ENCODE results near the gene BDH1.
"Not testable (repeated sequence)": the region's sequence is repeated elsewhere in the genome, so short reads cannot be mapped to it uniquely, and the experiment has no call there.

The BDH1 gene

DNA sequence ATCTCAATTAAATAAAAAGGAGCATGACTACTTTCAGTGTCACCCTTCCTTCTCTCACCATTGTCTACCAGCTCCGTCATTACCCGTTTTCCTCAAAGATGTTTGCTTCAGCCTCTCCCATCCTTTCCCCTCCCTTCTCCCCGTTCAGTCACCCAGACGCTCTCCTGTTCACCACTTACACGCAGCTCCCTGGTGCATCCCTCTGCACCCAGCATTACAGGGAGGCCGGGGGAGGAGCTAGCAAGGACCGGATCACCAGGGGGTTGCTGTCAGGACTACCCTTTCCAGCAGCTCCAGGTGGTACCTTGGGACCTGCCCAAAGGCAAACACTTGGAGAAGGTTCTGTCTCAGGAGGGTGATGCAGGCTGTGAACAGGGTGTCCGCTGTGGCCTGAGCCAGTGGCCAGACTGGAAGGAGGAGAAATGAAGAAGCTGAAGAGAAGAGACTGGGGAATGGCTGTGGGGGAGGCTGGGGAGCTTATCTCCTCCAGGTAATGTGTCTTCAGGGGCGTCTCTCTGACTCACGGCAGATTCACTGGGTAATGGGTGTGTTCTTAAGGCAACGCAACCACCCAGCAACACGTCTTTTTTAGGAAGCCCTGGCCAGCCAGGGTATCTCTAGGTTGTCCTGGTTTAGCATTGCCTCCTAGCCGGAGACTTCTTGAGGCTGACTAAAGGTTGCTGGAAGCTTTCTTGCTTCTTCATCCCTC is 21.8 kb upstream of the BDH1 start:
- no peak overlapping the region for H3K4me2 ChIP-seq (ENCODE audit: low read depth, low read length, poor library complexity, severe bottlenecking)
- no peaks in the 10 kb centered on the region for H4K20me1 ChIP-seq (ENCODE audit: low read depth, low read length)
- H3K9ac ChIP-seq (ENCODE audit: low read length), result no peak overlapping the region
- no peak overlapping the region for H3K27ac ChIP-seq (ENCODE audit: low read depth, low read length)
- no peaks in the 10 kb centered on the region for H3K9me2 ChIP-seq (replicated peaks; ENCODE audit: insufficient read depth, low read length)
- TF ChIP-seq EZH2phosphoT487 (conservative IDR thresholded peaks at IDR 0.05; ENCODE audit: low read length), result no peak
- TF ChIP-seq, protein P1, sequence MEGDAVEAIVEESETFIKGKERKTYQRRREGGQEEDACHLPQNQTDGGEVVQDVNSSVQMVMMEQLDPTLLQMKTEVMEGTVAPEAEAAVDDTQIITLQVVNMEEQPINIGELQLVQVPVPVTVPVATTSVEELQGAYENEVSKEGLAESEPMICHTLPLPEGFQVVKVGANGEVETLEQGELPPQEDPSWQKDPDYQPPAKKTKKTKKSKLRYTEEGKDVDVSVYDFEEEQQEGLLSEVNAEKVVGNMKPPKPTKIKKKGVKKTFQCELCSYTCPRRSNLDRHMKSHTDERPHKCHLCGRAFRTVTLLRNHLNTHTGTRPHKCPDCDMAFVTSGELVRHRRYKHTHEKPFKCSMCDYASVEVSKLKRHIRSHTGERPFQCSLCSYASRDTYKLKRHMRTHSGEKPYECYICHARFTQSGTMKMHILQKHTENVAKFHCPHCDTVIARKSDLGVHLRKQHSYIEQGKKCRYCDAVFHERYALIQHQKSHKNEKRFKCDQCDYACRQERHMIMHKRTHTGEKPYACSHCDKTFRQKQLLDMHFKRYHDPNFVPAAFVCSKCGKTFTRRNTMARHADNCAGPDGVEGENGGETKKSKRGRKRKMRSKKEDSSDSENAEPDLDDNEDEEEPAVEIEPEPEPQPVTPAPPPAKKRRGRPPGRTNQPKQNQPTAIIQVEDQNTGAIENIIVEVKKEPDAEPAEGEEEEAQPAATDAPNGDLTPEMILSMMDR (IDR thresholded peaks at IDR 0.05; ENCODE audit: insufficient read depth, low read length, poor library complexity, severe bottlenecking), result no peak
- no peak overlapping the region for H2AFZ ChIP-seq (ENCODE audit: low read depth, low read length, severe bottlenecking)
- H3K36me3 ChIP-seq (ENCODE audit: low read length), result no peaks in the 10 kb centered on the region
- no peaks in the 10 kb centered on the region for H3F3A ChIP-seq (ENCODE audit: insufficient read depth)
- H3K4me3 ChIP-seq (ENCODE audit: insufficient read depth, low read length, poor library complexity, severe bottlenecking), result no peak overlapping the region
- H3K79me2 ChIP-seq (ENCODE audit: insufficient read depth, low read length), result no peaks in the 10 kb centered on the region
- H3K9me3 ChIP-seq (ENCODE audit: insufficient read depth, low read length), result no peaks in the 10 kb centered on the region
- no peaks in the 10 kb centered on the region; the same call in 1 of the 2 replicates for H3K27me3 ChIP-seq (ENCODE audit: low read length)

DNA sequence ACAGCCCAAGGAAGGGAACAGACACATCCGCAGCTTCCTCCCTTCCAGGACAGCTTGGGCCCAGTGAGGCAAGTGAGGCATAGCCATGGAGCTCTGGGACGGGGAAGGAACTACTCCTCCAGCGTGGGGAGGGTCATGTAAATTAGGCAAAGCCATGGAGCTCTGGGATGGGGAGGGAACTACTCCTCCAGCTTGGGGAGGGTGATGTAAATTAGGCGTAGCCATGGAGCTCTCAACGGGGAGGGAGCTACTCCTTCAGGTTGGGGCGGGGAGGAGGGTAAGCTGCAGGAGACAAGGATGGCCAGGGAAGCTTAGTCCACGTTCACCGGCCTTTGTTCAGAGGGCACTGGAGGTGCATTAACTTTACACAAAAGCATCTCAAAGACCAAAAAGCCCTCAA is 21.1 kb upstream of the BDH1 start:
- H3K9ac ChIP-seq (ENCODE audit: low read length), result no peak overlapping the region
- H3K27ac ChIP-seq (ENCODE audit: low read depth, low read length), result no peak overlapping the region
- no peaks in the 10 kb centered on the region; the same call in 1 of the 2 replicates for H3K27me3 ChIP-seq (ENCODE audit: low read length)
- TF ChIP-seq, protein P1 (IDR thresholded peaks at IDR 0.05; ENCODE audit: insufficient read depth, low read length, poor library complexity, severe bottlenecking), result no peak
- TF ChIP-seq EZH2phosphoT487 (conservative IDR thresholded peaks at IDR 0.05; ENCODE audit: low read length), result no peak
- H3K9me2 ChIP-seq (replicated peaks; ENCODE audit: insufficient read depth, low read length), result no peaks in the 10 kb centered on the region
- H3F3A ChIP-seq (ENCODE audit: insufficient read depth), result no peaks in the 10 kb centered on the region
- peaks cover 2% of the 10 kb centered on the region; the same call in 1 of the 2 replicates for H3K9me3 ChIP-seq (ENCODE audit: insufficient read depth, low read length)
- no peaks in the 10 kb centered on the region for H3K36me3 ChIP-seq (ENCODE audit: low read length)
- no peak overlapping the region for H3K4me3 ChIP-seq (ENCODE audit: insufficient read depth, low read length, poor library complexity, severe bottlenecking)
- H3K4me2 ChIP-seq (ENCODE audit: low read depth, low read length, poor library complexity, severe bottlenecking), result no peak overlapping the region
- no peaks in the 10 kb centered on the region for H4K20me1 ChIP-seq (ENCODE audit: low read depth, low read length)
- no peaks in the 10 kb centered on the region for H3K79me2 ChIP-seq (ENCODE audit: insufficient read depth, low read length)
- H2AFZ ChIP-seq (ENCODE audit: low read depth, low read length, severe bottlenecking), result no peak overlapping the region

DNA sequence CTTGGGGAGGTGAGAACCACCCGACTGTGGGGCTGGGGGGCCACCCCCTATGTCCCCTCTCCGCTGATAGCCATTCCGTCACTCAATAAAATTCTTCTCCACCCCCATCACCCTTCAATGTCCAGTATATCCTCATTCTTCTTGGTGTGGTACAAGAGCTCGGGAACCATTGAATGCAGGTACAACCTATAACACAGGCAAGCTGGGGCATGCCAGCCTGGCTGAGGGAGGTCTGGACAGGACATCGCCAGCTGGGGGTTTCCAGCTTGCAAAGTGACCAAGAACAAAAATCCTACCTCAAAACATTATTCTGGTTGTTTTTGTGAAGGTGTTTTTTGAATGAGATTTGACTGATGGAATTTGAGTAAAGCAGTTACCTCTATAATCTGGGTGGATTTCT is 19.6 kb upstream of the BDH1 start:
- H3K4me2 ChIP-seq (ENCODE audit: low read depth, low read length, poor library complexity, severe bottlenecking), result no peak overlapping the region
- H4K20me1 ChIP-seq (ENCODE audit: low read depth, low read length), result no peaks in the 10 kb centered on the region
- no peak overlapping the region for H3K4me3 ChIP-seq (ENCODE audit: insufficient read depth, low read length, poor library complexity, severe bottlenecking)
- no peaks in the 10 kb centered on the region; the same call in 1 of the 2 replicates for H3K27me3 ChIP-seq (ENCODE audit: low read length)
- no peak overlapping the region for H2AFZ ChIP-seq (ENCODE audit: low read depth, low read length, severe bottlenecking)
- peaks cover 7% of the 10 kb centered on the region; the same call in 1 of the 2 replicates for H3K9me3 ChIP-seq (ENCODE audit: insufficient read depth, low read length)
- no peaks in the 10 kb centered on the region for H3K36me3 ChIP-seq (ENCODE audit: low read length)
- TF ChIP-seq, protein P1 (IDR thresholded peaks at IDR 0.05; ENCODE audit: insufficient read depth, low read length, poor library complexity, severe bottlenecking), result no peak
- no peak for TF ChIP-seq EZH2phosphoT487 (conservative IDR thresholded peaks at IDR 0.05; ENCODE audit: low read length)
- no peaks in the 10 kb centered on the region for H3K9me2 ChIP-seq (replicated peaks; ENCODE audit: insufficient read depth, low read length)
- H3K79me2 ChIP-seq (ENCODE audit: insufficient read depth, low read length), result no peaks in the 10 kb centered on the region
- H3F3A ChIP-seq (ENCODE audit: insufficient read depth), result no peaks in the 10 kb centered on the region
- no peak overlapping the region for H3K9ac ChIP-seq (ENCODE audit: low read length)
- H3K27ac ChIP-seq (ENCODE audit: low read depth, low read length), result no peak overlapping the region

DNA sequence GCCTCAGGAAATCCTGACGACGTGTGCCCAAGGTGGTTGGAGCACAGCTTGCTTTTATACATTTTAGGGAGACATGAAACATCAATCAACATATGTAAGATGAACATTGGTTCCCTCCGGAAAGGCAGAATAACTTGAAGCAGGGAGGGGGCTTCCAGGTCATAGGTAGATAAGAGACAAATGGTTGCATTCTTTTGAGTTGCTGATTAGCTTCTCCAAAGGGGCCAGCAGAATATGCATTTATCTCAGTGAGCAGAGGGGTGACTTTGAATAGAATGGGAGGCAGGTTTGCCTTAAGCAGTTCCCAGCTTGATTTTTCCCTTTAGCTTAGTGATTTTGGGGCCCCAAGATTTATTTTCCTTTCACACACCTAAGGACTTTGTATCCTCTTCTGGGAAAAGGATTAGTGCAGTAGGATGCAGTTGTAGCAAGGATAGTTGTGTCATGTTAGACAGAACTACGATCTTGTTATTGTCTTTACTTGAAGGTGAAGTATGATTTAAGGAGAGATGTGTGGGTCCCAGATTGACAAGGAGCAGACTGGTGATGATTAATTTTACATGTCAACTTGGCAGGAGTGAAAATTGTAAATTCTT is 18.7 kb upstream of the BDH1 start:
- H4K20me1 ChIP-seq (ENCODE audit: low read depth, low read length); H3K79me2 ChIP-seq (ENCODE audit: insufficient read depth, low read length); H3K4me2 ChIP-seq (ENCODE audit: low read depth, low read length, poor library complexity, severe bottlenecking); H3K9me2 ChIP-seq (replicated peaks; ENCODE audit: insufficient read depth, low read length); H3K4me3 ChIP-seq (ENCODE audit: insufficient read depth, low read length, poor library complexity, severe bottlenecking); H3F3A ChIP-seq (ENCODE audit: insufficient read depth); H3K27me3 ChIP-seq (ENCODE audit: low read length); H3K9me3 ChIP-seq (ENCODE audit: insufficient read depth, low read length); H3K27ac ChIP-seq (ENCODE audit: low read depth, low read length); H3K9ac ChIP-seq (ENCODE audit: low read length); H3K36me3 ChIP-seq (ENCODE audit: low read length); H2AFZ ChIP-seq (ENCODE audit: low read depth, low read length, severe bottlenecking): not testable (repeated sequence)

All from SU-DHL-6 (cell line).